K562 (cell line): ENCODE measurements around the gene IL7R. TPM values are rescaled to one million over a fixed set of nuclear protein-coding genes. Genes with fewer than 3 reads are reported as not detected.

Experiments
- ATAC-seq: fragments of 200-7000 bp; cut with Tn5 transposase; 3 replicates; pipeline ENCODE4 v1.9.1; 2020; ENCODE audit warnings: moderate library complexity
- BruUV-seq: library from RNA; stranded (reverse); fragments of 400-500 nt; replicated peaks from 2 replicates; lab custom pipeline; 2021; lab: Mats Ljungman, UMichigan
- CTCF ChIA-PET: fragments of 300-600 bp; formaldehyde crosslinking; extraction: SDS; loops from one replicate; lab custom pipeline; 2021; ENCODE audit warnings: low intra/inter-chr PET ratio; lab: Yijun Ruan, JAX
- POLR2A ChIA-PET: fragments of 300-600, 350-650 bp; sonication (Branson Sonifier 250); formaldehyde crosslinking; extraction: SDS; loops from one replicate; lab custom pipeline; 2021; ENCODE audit warnings: antibody characterized with exemption, inconsistent platforms; lab: Yijun Ruan, JAX
- DNase-seq, 4 experiments: peaks; one replicate each; pipeline versions ENCODE4 v3.0.0 to v3.0.0-alpha.2; 2011 to 2018; ENCODE audit warnings: low spot score in 3 of 4, mixed read lengths in 3 of 4; ENCODE audit errors: extremely low read depth in 1 of 4
- FAIRE-seq: peaks from 2 replicates; lab custom pipeline; 2011; peaks lifted over from hg19 to GRCh38; lab: Jason Lieb, UNC
- H2AFZ ChIP-seq: 2 replicates; pipeline ENCODE4 v1.6.0; 2011; ENCODE audit warnings: low read depth, low read length, control low read depth, inconsistent platforms
- H3K27ac ChIP-seq: fragments of 200-600 bp; 3 replicates; pipeline ENCODE4 v1.8.0; 2011; ENCODE audit warnings: low read depth, mild to moderate bottlenecking, control low read depth, inconsistent platforms, low read length, moderate library complexity, mixed read lengths; ENCODE audit errors: extremely low read depth
- H3K27me3 ChIP-seq, 2 experiments: fragments of 300-600 bp in 1 of 2; 2 replicates in 1 of 2; 3 replicates in 1 of 2; pipeline versions ENCODE4 v1.6.0 to v1.8.0; 2011; ENCODE audit warnings: inconsistent platforms in 2 of 2, low read length in 2 of 2, mild to moderate bottlenecking in 1 of 2, mixed read lengths in 1 of 2, moderate library complexity in 1 of 2; ENCODE audit not compliant: control insufficient read depth in 2 of 2, insufficient read depth in 2 of 2
- H3K36me3 ChIP-seq: fragments of 300-600 bp; 3 replicates; pipeline ENCODE4 v1.8.0; 2011; ENCODE audit warnings: mild to moderate bottlenecking, low read length, inconsistent platforms; ENCODE audit not compliant: control insufficient read depth, insufficient read depth
- H3K4me1 ChIP-seq, 2 experiments: fragments of 200-600 bp in 1 of 2; replicated peaks in 1 of 2; 2 replicates in 1 of 2; 3 replicates in 1 of 2; pipeline versions ENCODE4 v1.5.1 to v1.8.0; 2011; ENCODE audit warnings: inconsistent platforms in 2 of 2, low read length in 2 of 2, mild to moderate bottlenecking in 1 of 2, mixed read lengths in 1 of 2, moderate library complexity in 1 of 2; ENCODE audit not compliant: control insufficient read depth in 2 of 2, insufficient read depth in 2 of 2
- H3K4me2 ChIP-seq: 2 replicates; pipeline ENCODE4 v1.6.1; 2011; ENCODE audit warnings: low read length, control low read depth, inconsistent platforms, mixed read lengths; ENCODE audit not compliant: insufficient read depth
- H3K4me3 ChIP-seq: fragments of 200-600 bp; sonication (generic), shearing (Covaris generic); 2 replicates; pipeline ENCODE4 v1.5.1; 2016; ENCODE audit warnings: control low read depth, inconsistent platforms
- H3K79me2 ChIP-seq: fragments of 200-600 bp; 3 replicates; pipeline ENCODE4 v1.8.0; 2011; ENCODE audit warnings: low read length, inconsistent platforms; ENCODE audit not compliant: control insufficient read depth, insufficient read depth
- H3K9ac ChIP-seq, 2 experiments: 2 replicates each; pipeline versions ENCODE4 v1.6.0 to v1.6.1; 2011; ENCODE audit warnings: low read depth in 2 of 2, low read length in 2 of 2, control low read depth in 1 of 2, inconsistent platforms in 1 of 2, mild to moderate bottlenecking in 1 of 2, mixed read lengths in 1 of 2; ENCODE audit not compliant: insufficient read depth in 1 of 2
- H3K9me1 ChIP-seq: one replicate; pipeline ENCODE4 v1.6.0; 2011; ENCODE audit warnings: inconsistent platforms, mild to moderate bottlenecking, low read length, moderate library complexity; ENCODE audit not compliant: control insufficient read depth, insufficient read depth
- H3K9me3 ChIP-seq: replicated peaks from 2 replicates; pipeline ENCODE4 v1.5.1; 2011; ENCODE audit warnings: low read depth, low read length, inconsistent platforms; ENCODE audit not compliant: control insufficient read depth, insufficient read depth
- H4K20me1 ChIP-seq: replicated peaks from 2 replicates; pipeline ENCODE4 v1.6.1; 2011; ENCODE audit warnings: low read length, inconsistent platforms, mixed read lengths; ENCODE audit not compliant: control insufficient read depth, insufficient read depth
- ARHGAP35 ChIP-seq: fragments of 450-650 bp; IDR thresholded peaks from 2 replicates; pipeline ENCODE4 v1.6.1; 2018; ENCODE audit not compliant: partially characterized antibody
- BRD9 ChIP-seq: fragments of 450-650 bp; IDR thresholded peaks from 2 replicates; pipeline ENCODE4 v1.6.1; 2018; ENCODE audit warnings: low read depth; ENCODE audit not compliant: partially characterized antibody
- MCM5 ChIP-seq: fragments of 450-650 bp; IDR thresholded peaks from 2 replicates; pipeline ENCODE4 v1.6.1; 2016; ENCODE audit warnings: low read depth
- NBN ChIP-seq: fragments of 450-650 bp; IDR thresholded peaks from 2 replicates; pipeline ENCODE4 v1.6.1; 2016; ENCODE audit warnings: low read depth, mild to moderate bottlenecking
- ZBTB11 ChIP-seq, 3 experiments: fragments of 200-800 bp in 1 of 3; fragments of 250-450 bp in 1 of 3; fragments of 450-650 bp in 1 of 3; sonication (Bioruptor Pico) in 1 of 3; sonication (Bioruptor generic) in 1 of 3; formaldehyde crosslinking in 1 of 3; IDR thresholded peaks; 2 replicates each; pipeline versions ENCODE4 v1.6.1 to v1.8.0; 2016 to 2022; ENCODE audit warnings: mild to moderate bottlenecking in 2 of 3, missing genetic modification characterization in 2 of 3, missing compliant biosample characterization in 1 of 3, moderate library complexity in 1 of 3
- WGBS: fragments of 100-300 bp; shearing (Covaris generic); methylation state at CpG from one replicate; pipeline ENCODE4 v1.1.6; 2016; ENCODE audit warnings: low coverage, mixed read lengths; ENCODE audit not compliant: insufficient coverage; ENCODE audit errors: missing lambda C conversion rate; 5-methylcytosine and 5-hydroxymethylcytosine counted together
- in situ Hi-C: fragments of 300-500 bp; cut with MboI; formaldehyde crosslinking; loops from 4 replicates; pipeline ENCODE4 v1.15.0; 2018; ENCODE audit warnings: inconsistent platforms, mixed read lengths
- intact Hi-C: fragments of 100-400 bp; cut with micrococcal nuclease; formaldehyde crosslinking; loops from 2 replicates; pipeline ENCODE4 v1.14.2; 2022
- polyA plus RNA-seq, 8 experiments: library from polyadenylated mRNA; depleted of rRNA in 4 of 8; stranded (reverse) in 5 of 8; unstranded in 3 of 8; fragments of >200 nt; fragmentation: Nextera tagmentation in 2 of 8; fragmentation: Illumina TruSeq in 1 of 8; extraction: Ambion mirVana in 2 of 8; extraction: Trizol in 1 of 8; gene quantifications; 2 replicates each; pipeline versions ENCODE4 v1.2.1 to v1.2.3, GENCODE V29; 2011 to 2014; ENCODE audit warnings: inconsistent platforms in 1 of 8, missing spikeins in 1 of 8
- total RNA-seq, 7 experiments: library from RNA; depleted of rRNA in 6 of 7; stranded (reverse); fragments of >200 nt in 6 of 7; fragmentation: Illumina TruSeq in 2 of 7; extraction: Trizol in 2 of 7; gene quantifications; 2 replicates each; pipeline versions ENCODE4 v1.2.1 to v1.2.3, GENCODE V29; 2011 to 2021; ENCODE audit warnings: low replicate concordance in 1 of 7
- TF ChIP-seq, protein P1 (sequence below): IDR thresholded peaks from 3 replicates; pipeline ENCODE4 v1.6.1; 2011; ENCODE audit warnings: borderline replicate concordance, mild to moderate bottlenecking; ENCODE audit not compliant: insufficient read length, insufficient read depth
- TF ChIP-seq, protein P2 (sequence below): sonication (generic); formaldehyde crosslinking; IDR thresholded peaks from 2 replicates; pipeline ENCODE4 v1.8.0; 2022; ENCODE audit warnings: mild to moderate bottlenecking, missing genetic modification reagents
- TF ChIP-seq, protein P3 (sequence below): fragments of 450-650 bp; formaldehyde crosslinking; IDR thresholded peaks from 2 replicates; pipeline ENCODE4 v1.4.0; 2020; ENCODE audit warnings: mild to moderate bottlenecking, moderate library complexity

IL7R gene
- total and polyA plus RNA-seq, 9 of the 15 experiments (the other 6 are each of a cell fraction or from before 2014, with no cell fraction given): 0.04 to 0.98 (median 0.09) TPM; not detected in 3

DNA sequence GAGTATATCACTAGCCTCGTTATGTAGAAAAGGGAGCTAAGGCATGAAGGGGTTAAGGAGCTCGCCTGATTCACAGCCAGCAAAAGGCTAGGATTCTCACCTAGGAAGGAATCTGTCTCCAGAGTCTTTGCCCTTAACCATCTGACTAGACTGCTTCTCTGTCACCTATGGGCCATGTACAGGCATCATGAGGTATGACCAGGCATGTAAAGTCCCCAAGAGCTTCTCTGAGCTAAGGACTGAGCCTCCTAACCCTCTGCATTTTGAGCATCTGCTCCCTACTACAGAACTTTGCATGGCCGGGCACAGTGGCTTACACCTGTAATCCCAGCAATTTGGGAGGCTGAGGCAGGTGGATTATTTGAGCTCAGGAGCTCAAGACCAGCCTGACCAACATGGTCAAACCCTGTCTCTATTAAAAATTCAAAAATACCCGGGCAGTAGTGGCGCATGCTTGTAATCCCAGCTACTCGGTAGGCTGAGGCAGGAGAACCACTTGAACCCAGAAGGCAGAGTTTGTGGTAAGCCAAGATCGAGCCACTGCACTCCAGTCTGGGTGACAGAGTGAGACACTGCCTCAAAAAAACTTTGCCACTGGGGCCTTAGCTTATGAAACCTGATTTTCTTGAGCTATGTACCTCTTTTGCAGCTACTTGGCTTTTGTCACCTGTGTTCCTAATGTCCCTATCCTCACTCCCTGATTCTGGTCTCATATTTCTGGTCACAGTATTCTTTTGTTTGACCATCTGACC, 33.2 kb upstream of the IL7R start (continued):
- TF ChIP-seq, protein P1, sequence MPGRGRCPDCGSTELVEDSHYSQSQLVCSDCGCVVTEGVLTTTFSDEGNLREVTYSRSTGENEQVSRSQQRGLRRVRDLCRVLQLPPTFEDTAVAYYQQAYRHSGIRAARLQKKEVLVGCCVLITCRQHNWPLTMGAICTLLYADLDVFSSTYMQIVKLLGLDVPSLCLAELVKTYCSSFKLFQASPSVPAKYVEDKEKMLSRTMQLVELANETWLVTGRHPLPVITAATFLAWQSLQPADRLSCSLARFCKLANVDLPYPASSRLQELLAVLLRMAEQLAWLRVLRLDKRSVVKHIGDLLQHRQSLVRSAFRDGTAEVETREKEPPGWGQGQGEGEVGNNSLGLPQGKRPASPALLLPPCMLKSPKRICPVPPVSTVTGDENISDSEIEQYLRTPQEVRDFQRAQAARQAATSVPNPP: no peak
- TF ChIP-seq NBN: no peak
- no peak for TF ChIP-seq ZBTB11 (CRISPR knock-in tag; IDR thresholded peaks at IDR 0.05)
- TF ChIP-seq MCM5: no peak

GRCh38 chr5:35826056-35826455, 30.6 kb upstream of the IL7R start:
- no peak overlapping the region for H2AFZ ChIP-seq
- FAIRE-seq (no peak), DNase-seq (no peak), ATAC-seq (no peak)
- H3K4me1 ChIP-seq: no peaks in the 10 kb centered on the region
- H3K79me2 ChIP-seq: no peaks in the 10 kb centered on the region
- H3K4me3 ChIP-seq: no peak overlapping the region
- ChIA-PET CTCF (no interaction called here), POLR2A (interaction anchor here (0.8 kb wide), 1 partner anchor 9 kb away, joined by 3 read pairs; no protein-coding TSS in a partner anchor)
- no peaks in the 10 kb centered on the region for H3K9me3 ChIP-seq
- WGBS: 0% methylated on average over 3 of the region's 3 CpGs
- H3K36me3 ChIP-seq: no peaks in the 10 kb centered on the region
- H3K27me3 ChIP-seq: no peaks in the 10 kb centered on the region
- intact Hi-C loops (no loop called here), in situ Hi-C loops (no loop called here)
- no peak overlapping the region for H3K27ac ChIP-seq
- no TSS peak for BruUV-seq
- no peaks in the 10 kb centered on the region for H4K20me1 ChIP-seq
- H3K4me2 ChIP-seq: no peak overlapping the region
- H3K9me1 ChIP-seq: no peaks in the 10 kb centered on the region
- H3K9ac ChIP-seq: no peak overlapping the region
- TF ChIP-seq BRD9 (no peak), ARHGAP35 (no peak)
- TF ChIP-seq, protein P2, sequence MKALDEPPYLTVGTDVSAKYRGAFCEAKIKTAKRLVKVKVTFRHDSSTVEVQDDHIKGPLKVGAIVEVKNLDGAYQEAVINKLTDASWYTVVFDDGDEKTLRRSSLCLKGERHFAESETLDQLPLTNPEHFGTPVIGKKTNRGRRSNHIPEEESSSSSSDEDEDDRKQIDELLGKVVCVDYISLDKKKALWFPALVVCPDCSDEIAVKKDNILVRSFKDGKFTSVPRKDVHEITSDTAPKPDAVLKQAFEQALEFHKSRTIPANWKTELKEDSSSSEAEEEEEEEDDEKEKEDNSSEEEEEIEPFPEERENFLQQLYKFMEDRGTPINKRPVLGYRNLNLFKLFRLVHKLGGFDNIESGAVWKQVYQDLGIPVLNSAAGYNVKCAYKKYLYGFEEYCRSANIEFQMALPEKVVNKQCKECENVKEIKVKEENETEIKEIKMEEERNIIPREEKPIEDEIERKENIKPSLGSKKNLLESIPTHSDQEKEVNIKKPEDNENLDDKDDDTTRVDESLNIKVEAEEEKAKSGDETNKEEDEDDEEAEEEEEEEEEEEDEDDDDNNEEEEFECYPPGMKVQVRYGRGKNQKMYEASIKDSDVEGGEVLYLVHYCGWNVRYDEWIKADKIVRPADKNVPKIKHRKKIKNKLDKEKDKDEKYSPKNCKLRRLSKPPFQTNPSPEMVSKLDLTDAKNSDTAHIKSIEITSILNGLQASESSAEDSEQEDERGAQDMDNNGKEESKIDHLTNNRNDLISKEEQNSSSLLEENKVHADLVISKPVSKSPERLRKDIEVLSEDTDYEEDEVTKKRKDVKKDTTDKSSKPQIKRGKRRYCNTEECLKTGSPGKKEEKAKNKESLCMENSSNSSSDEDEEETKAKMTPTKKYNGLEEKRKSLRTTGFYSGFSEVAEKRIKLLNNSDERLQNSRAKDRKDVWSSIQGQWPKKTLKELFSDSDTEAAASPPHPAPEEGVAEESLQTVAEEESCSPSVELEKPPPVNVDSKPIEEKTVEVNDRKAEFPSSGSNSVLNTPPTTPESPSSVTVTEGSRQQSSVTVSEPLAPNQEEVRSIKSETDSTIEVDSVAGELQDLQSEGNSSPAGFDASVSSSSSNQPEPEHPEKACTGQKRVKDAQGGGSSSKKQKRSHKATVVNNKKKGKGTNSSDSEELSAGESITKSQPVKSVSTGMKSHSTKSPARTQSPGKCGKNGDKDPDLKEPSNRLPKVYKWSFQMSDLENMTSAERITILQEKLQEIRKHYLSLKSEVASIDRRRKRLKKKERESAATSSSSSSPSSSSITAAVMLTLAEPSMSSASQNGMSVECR (CRISPR knock-in tag): no peak
- TF ChIP-seq, protein P3, sequence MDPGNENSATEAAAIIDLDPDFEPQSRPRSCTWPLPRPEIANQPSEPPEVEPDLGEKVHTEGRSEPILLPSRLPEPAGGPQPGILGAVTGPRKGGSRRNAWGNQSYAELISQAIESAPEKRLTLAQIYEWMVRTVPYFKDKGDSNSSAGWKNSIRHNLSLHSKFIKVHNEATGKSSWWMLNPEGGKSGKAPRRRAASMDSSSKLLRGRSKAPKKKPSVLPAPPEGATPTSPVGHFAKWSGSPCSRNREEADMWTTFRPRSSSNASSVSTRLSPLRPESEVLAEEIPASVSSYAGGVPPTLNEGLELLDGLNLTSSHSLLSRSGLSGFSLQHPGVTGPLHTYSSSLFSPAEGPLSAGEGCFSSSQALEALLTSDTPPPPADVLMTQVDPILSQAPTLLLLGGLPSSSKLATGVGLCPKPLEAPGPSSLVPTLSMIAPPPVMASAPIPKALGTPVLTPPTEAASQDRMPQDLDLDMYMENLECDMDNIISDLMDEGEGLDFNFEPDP (CRISPR knock-in tag): no peak
